Kidney tubule cell (primary cell): ENCODE results near the gene PRELID1.

ENCODE experiments used
- DNase-seq: peaks from one replicate; pipeline ENCODE4 v3.0.0-alpha.2; 2018; ENCODE audit warnings: low spot score

Gene PRELID1

GRCh38 chr5:177299697-177300096 lies 3.9 kb upstream of the PRELID1 start:
- DNase-seq = no peak

DNA sequence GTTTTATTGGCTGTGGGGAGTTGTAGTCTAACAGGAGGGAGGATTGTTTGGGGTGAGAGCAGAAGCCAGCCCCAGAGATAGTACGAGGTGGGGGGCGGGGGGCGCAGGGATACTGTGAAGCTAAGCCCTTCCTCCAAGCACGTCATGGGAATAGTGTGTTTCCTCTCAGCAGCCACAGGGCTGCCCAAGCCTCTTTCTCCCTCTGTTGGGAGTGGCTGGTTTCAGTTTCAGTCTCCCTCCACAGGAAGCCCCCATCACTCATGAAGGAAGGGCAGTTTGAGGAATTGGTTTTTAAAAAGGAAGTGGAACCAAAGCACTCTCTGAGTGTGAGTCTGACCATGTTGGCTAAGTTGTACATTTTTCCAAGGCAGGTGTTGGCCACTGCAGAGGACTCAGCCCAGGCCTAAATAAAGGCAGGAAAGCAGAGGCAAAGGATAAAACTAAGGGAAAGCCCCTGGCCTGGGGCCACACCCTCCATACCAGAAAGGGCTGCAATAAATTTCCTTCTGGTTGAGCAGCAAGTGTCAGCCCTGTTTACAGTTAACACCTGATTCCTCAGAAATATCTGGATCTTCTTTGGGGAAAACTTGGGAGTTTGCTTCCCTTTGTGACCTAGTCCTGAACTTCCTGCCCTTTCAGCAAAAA lies 3.2 kb upstream of the PRELID1 start:
- DNase-seq = peak; percentile 77

DNA sequence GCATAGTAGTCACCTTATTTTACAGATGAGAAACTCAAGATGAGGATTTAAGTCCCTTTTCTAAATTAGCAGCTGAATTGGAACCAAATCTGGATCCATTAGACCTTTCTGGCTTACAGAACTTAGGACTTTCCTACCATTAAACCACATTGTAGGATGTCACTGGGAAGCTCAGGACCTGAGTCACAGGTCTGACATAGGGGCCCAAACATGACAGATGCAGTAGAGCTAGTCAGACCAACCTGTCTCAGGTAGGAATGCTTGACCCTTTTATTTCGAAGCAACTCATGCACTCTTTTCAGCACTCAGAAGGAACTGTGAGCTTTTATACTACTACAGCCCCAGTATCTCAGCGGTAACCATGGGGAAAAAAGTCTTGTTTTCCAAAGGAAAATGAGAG lies 2.6 kb upstream of the PRELID1 start:
- DNase-seq = peak; percentile 61

- peak; percentile 89 for DNase-seq
Observed at GRCh38 chr5:177301503-177302165, 2.0 kb upstream of the PRELID1 start.

- DNase-seq = peak; percentile 22
Observed at GRCh38 chr5:177302354-177303110, 1.1 kb upstream of the PRELID1 start.

- DNase-seq = peak; percentile 17
Observed at GRCh38 chr5:177303925-177304391, 359 bp downstream of the PRELID1 start.

DNA sequence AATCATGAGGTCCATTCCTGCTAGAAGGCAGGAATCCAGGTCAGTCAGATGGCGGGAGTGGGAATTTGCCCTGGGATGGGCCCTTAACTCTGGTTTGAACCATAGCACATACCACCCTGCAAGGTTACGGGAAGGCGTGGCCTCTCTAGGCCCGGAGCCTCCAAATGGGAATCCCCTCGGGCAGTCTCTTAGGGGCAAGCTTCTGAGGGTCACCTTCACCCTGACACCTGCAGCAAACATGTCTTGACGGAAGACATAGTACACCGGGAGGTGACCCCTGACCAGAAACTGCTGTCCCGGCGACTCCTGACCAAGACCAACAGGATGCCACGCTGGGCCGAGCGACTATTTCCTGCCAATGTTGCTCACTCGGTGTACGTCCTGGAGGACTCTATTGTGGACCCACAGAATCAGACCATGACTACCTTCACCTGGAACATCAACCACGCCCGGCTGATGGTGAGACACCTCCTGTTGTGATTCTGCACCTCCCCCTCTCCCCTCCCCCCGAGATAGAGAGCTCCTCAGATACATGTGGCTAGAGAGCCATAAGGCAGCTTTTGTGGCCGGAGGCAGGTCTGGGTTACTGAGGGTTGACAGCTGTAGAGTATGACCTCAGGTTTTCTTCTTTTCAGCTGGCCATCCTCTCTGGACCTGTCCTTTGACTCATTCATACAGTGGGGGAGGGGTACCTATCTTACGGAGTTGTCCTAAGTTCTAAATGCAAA lies 957 bp downstream of the PRELID1 start:
- peak; percentile 61 for DNase-seq

- peak; percentile 39 for DNase-seq
Observed at GRCh38 chr5:177306103-177306640, 2.6 kb downstream of the PRELID1 start.

- DNase-seq = peak; percentile 8
Observed at GRCh38 chr5:177306674-177307543, 3.3 kb downstream of the PRELID1 start.

DNA sequence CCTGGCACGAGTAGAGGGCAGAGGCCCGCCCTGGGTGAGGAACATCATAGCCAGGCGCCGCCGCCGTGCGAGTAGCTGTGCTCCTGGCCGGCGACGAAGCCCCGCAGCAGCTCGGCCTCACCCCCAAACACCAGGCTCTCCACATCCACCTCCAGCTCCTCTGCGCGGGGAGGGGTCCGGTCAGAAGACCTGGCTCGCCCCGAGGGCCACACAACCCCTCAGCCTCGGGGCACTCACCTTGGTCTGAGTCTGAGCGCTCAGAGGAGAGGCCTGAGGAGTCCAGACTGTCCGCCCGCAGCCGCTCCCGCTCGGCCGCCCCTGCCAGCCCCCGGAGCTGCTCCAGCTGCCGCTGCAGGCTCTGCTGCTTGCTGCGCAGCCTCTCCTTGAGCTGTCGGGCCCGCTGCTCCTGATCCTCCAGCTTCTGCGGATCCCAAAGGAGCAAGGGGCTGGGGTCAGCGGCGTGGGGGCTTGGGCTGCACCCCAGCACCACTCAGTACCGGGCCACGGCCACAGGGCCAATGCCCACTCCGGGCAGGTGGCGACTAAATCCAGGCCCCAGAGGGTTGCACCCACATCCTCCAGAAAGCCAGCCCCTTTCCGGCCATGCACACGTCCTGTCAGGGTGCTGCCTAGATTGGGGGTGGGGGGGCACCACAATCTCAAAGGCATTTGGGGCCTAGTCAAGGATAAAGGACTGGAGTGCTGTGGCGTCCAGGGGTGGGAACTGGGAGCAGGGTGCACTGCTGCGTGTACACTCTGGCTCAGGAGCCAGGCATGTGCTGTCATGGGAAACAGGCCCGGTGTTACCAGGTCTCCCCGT lies 4.2 kb downstream of the PRELID1 start:
- no peak for DNase-seq

DNA sequence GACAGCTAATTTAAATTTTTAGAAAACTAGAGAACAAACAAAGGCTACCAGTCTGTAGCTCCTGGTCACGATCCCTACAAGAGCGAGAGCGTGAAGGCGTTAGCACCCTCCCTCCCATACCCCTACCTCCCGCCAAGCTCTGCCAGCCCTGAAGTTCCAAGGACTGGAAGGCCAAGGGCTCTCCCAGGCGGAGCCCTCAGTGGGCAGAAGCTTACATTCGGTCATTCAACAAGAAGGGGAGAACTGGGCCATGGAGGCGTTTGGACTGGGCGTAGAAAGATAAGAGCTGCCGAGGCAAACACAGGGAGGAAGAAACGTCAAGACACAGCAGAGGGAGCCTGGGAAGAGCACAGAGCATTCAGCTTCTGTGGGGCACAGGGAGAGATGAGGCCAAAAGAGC lies 5.1 kb downstream of the PRELID1 start:
- no peak for DNase-seq

- DNase-seq = peak; percentile 88
Observed at GRCh38 chr5:177309351-177310191, 6.0 kb downstream of the PRELID1 start.

GRCh38 chr5:177310332-177310731 lies 6.7 kb downstream of the PRELID1 start:
- DNase-seq = no peak

- DNase-seq = peak; percentile 26
Observed at GRCh38 chr5:177310757-177311391, 7.3 kb downstream of the PRELID1 start.

- DNase-seq = no peak
Observed at GRCh38 chr5:177311392-177311722, 7.8 kb downstream of the PRELID1 start.

DNA sequence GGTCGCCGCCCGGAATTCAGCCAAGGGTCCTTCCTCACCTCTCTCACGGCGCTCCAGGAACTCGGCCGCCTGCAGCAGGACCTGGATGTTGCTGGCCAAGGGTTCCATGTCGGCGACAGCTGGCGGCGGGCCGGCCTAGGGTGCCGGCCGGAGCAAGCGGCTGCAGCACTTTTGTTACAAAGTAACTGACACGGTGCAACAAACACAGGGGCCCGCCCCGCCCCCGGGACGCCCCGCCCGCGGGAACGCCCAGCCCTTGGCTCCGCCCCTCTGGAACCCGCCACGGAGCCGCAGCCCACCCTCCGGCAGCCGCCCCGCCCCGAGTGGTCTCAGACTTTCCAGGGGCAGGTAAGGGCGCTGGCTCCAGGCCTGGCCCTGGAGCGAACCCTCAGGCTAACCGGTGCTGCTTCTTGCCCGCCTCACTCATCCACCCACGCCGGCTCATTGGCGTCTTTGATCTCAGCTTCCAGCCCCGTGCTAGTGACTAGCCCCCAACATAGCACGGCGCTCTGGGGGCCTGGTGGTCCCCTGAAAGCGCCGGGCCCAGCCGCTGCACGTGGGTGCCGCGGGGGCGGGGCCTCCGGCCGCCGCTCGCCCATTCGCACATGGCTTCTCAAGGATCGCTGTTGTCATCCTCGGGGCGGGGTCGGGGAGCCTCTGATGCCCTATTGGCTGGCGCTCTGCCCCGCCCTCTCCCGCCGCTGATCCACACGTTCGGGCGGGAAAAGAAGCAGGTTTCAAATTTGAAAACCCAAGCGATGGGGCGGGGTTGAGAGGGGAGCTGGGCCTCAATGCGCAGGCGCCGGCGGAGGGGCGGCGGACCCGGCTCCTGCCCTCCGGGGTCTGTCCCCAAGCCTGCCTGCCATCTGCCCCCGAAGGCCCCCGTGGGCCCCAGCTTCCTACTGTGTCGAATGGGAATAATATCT lies 8.4 kb downstream of the PRELID1 start, which contains the start of gene MXD3:
Gene MXD3 (minus strand): TSS at position 176 of the 926 bp plus-strand sequence. CDS start 68 bp downstream, at position 108.
- DNase-seq = peak; percentile 95

GRCh38 chr5:177312649-177313181 lies 9.1 kb downstream of the PRELID1 start:
- DNase-seq = peak; percentile 68
